HCT116 (cell line): ENCODE measurements around the gene SIX6. TPM values are rescaled to one million over a fixed set of nuclear protein-coding genes. Genes with fewer than 3 reads are reported as not detected.

Experiments
- ATAC-seq: fragments of 200-7000 bp; cut with Tn5 transposase; 2 replicates; pipeline ENCODE4 v1.9.1; 2020; ENCODE audit warnings: mild to moderate bottlenecking, moderate library complexity
- BruUV-seq: library from RNA; stranded (reverse); fragments of 400-500 nt; replicated peaks from 2 replicates; lab custom pipeline; 2021; lab: Mats Ljungman, UMichigan
- CTCF ChIA-PET: fragments of 300-600 bp; sonication (Branson Sonifier 250); formaldehyde crosslinking; loops from one replicate; lab custom pipeline; 2021; ENCODE audit warnings: antibody characterized with exemption; lab: Charles Lee
- POLR2A ChIA-PET: fragments of 300-600, 350-600 bp; sonication (Branson Sonifier 250); formaldehyde crosslinking; loops from one replicate; lab custom pipeline; 2021; ENCODE audit warnings: antibody characterized with exemption; lab: Charles Lee
- RAD21 ChIA-PET, 2 experiments: fragments of 300-600 bp; sonication (Branson Sonifier 250); formaldehyde crosslinking; loops; one replicate each; lab custom pipeline; 2023; ENCODE audit warnings: low total read pairs in 2 of 2; ENCODE audit not compliant: uncharacterized antibody in 2 of 2, unreplicated experiment in 2 of 2, low non-redundant PET in 1 of 2; lab: Charles Lee
- DNase-seq: peaks from one replicate; pipeline ENCODE4 v3.0.0-alpha.2; 2010; ENCODE audit warnings: low read depth, low spot score
- H2AFZ ChIP-seq: fragments of 200-600 bp; shearing (Covaris generic), sonication (generic); 2 replicates; pipeline ENCODE4 v1.6.1; 2017; ENCODE audit warnings: low read depth, mixed run types, mixed read lengths, antibody characterized with exemption, low read length; ENCODE audit not compliant: poor library complexity, severe bottlenecking
- H3K27ac ChIP-seq: 2 replicates; pipeline ENCODE4 v1.5.1; 2012; ENCODE audit warnings: low read depth, low read length
- H3K27me3 ChIP-seq: fragments of 200-600 bp; sonication (generic); 2 replicates; pipeline ENCODE4 v1.6.1; 2016; ENCODE audit warnings: mixed run types, low read length, mixed read lengths; ENCODE audit not compliant: insufficient read depth
- H3K36me3 ChIP-seq, 2 experiments: fragments of 200-500 bp in 1 of 2; fragments of 200-600 bp in 1 of 2; sonication (Bioruptor generic) in 1 of 2; sonication (generic) in 1 of 2; 2 replicates each; pipeline versions ENCODE4 v1.5.1 to v1.6.1; 2014 to 2016; ENCODE audit warnings: low read length in 2 of 2, inconsistent platforms in 1 of 2, mixed read lengths in 1 of 2, mixed run types in 1 of 2; ENCODE audit not compliant: insufficient read depth in 2 of 2, control insufficient read depth in 1 of 2
- H3K4me1 ChIP-seq, 2 experiments: fragments of 200-600 bp in 1 of 2; sonication (generic) in 1 of 2; 2 replicates each; pipeline versions ENCODE4 v1.5.1 to v1.6.1; 2012 to 2017; ENCODE audit warnings: low read length in 2 of 2, inconsistent platforms in 1 of 2, mild to moderate bottlenecking in 1 of 2, mixed read lengths in 1 of 2, mixed run types in 1 of 2, moderate library complexity in 1 of 2; ENCODE audit not compliant: insufficient read depth in 2 of 2, control insufficient read depth in 1 of 2
- H3K4me2 ChIP-seq: fragments of 200-600 bp; sonication (generic); 2 replicates; pipeline ENCODE4 v1.6.1; 2017; ENCODE audit warnings: mixed run types, low read length, mixed read lengths
- H3K4me3 ChIP-seq, 2 experiments: fragments of 200-600 bp in 1 of 2; sonication (generic) in 1 of 2; replicated peaks in 1 of 2; 2 replicates each; pipeline ENCODE4 v1.5.1; 2011 to 2016; ENCODE audit warnings: low read length in 2 of 2, control low read depth in 1 of 2, low read depth in 1 of 2, mild to moderate bottlenecking in 1 of 2, mixed read lengths in 1 of 2, mixed run types in 1 of 2
- H3K79me2 ChIP-seq: fragments of 200-600 bp; sonication (generic); 2 replicates; pipeline ENCODE4 v1.6.1; 2017; ENCODE audit warnings: mild to moderate bottlenecking, mixed run types, low read length, moderate library complexity, mixed read lengths; ENCODE audit not compliant: insufficient read depth
- H3K9ac ChIP-seq: fragments of 200-600 bp; sonication (generic); 2 replicates; pipeline ENCODE4 v1.6.1; 2016; ENCODE audit warnings: low read length, mixed read lengths
- H3K9me2 ChIP-seq: fragments of 200-600 bp; sonication (generic), shearing (Covaris generic); 2 replicates; pipeline ENCODE4 v1.6.1; 2017; ENCODE audit warnings: mixed run types, mild to moderate bottlenecking, moderate library complexity; ENCODE audit not compliant: insufficient read depth
- H3K9me3 ChIP-seq, 2 experiments: fragments of 200-500 bp in 1 of 2; fragments of 200-600 bp in 1 of 2; sonication (Bioruptor generic) in 1 of 2; sonication (generic) in 1 of 2; 2 replicates each; pipeline ENCODE4 v1.6.1; 2014 to 2017; ENCODE audit warnings: low read length in 2 of 2, mixed read lengths in 2 of 2, inconsistent platforms in 1 of 2, low read depth in 1 of 2, mild to moderate bottlenecking in 1 of 2, mixed run types in 1 of 2, moderate library complexity in 1 of 2; ENCODE audit not compliant: control insufficient read depth in 1 of 2, insufficient read depth in 1 of 2
- H4K20me1 ChIP-seq: fragments of 200-600 bp; sonication (generic), shearing (Covaris generic); 2 replicates; pipeline ENCODE4 v1.6.1; 2017; ENCODE audit warnings: mixed run types, mild to moderate bottlenecking, moderate library complexity; ENCODE audit not compliant: insufficient read depth
- CBX3 ChIP-seq: IDR thresholded peaks from 2 replicates; pipeline ENCODE4 v1.6.1; 2012; ENCODE audit warnings: low read depth
- ELF1 ChIP-seq: IDR thresholded peaks from 2 replicates; pipeline ENCODE4 v1.6.1; 2012; ENCODE audit warnings: low read depth, borderline replicate concordance
- EZH2phosphoT487 ChIP-seq: fragments of 200-600 bp; IDR thresholded peaks from 2 replicates; pipeline ENCODE4 v1.6.1; 2018; ENCODE audit warnings: antibody characterized with exemption, borderline replicate concordance
- FOSL1 ChIP-seq: IDR thresholded peaks from 2 replicates; pipeline ENCODE4 v1.6.1; 2012; ENCODE audit warnings: low read depth
- JUND ChIP-seq: IDR thresholded peaks from 2 replicates; pipeline ENCODE4 v1.6.1; 2012
- MAX ChIP-seq: IDR thresholded peaks from 2 replicates; pipeline ENCODE4 v1.6.1; 2012
- RAD21 ChIP-seq: IDR thresholded peaks from 2 replicates; pipeline ENCODE4 v1.6.1; 2012; ENCODE audit warnings: low read depth, mild to moderate bottlenecking
- SP1 ChIP-seq: IDR thresholded peaks from 2 replicates; pipeline ENCODE4 v1.6.1; 2012; ENCODE audit warnings: low read depth
- TCF7L2 ChIP-seq: IDR thresholded peaks from 2 replicates; pipeline ENCODE4 v1.7.0; 2011; ENCODE audit warnings: borderline replicate concordance, inconsistent platforms; ENCODE audit not compliant: insufficient read depth, insufficient read length; ENCODE audit errors: extremely low read depth
- YY1 ChIP-seq: IDR thresholded peaks from 2 replicates; pipeline ENCODE4 v1.6.1; 2011; ENCODE audit warnings: low read length, low read depth, moderate library complexity, mild to moderate bottlenecking; ENCODE audit not compliant: insufficient replicate concordance; ENCODE audit errors: extremely low read depth
- ZBTB33 ChIP-seq: IDR thresholded peaks from 2 replicates; pipeline ENCODE4 v1.6.1; 2011; ENCODE audit warnings: mild to moderate bottlenecking, low read length, moderate library complexity; ENCODE audit not compliant: insufficient replicate concordance; ENCODE audit errors: extremely low read depth
- intact Hi-C: fragments of 100-400 bp; cut with micrococcal nuclease; formaldehyde crosslinking; loops from 2 replicates; pipeline ENCODE4 v1.10.0; 2022
- total RNA-seq: library from RNA; stranded (reverse); gene quantifications from one replicate; pipeline ENCODE4 v1.2.1, GENCODE V29; 2021; ENCODE audit not compliant: unreplicated experiment

Gene SIX6
- total RNA-seq, 1 experiment from 2014 or later: not detected

GRCh38 chr14:60506985-60507829 lies 1.7 kb upstream of the SIX6 start:
- Histone ChIP-seq H3K27me3 (no peaks in the 10 kb centered on the region), H3K9ac (no peak overlapping the region), H3K9me3 (no peaks in the 10 kb centered on the region), H3K27ac (no peak overlapping the region), H3K4me3 (no peak overlapping the region), H3K36me3 (no peaks in the 10 kb centered on the region), H3K79me2 (no peaks in the 10 kb centered on the region), H3K9me2 (no peaks in the 10 kb centered on the region), H3K4me1 (no peaks in the 10 kb centered on the region), H3K4me2 (no peak overlapping the region), H2AFZ (no peak overlapping the region), H4K20me1 (no peaks in the 10 kb centered on the region)
- TF ChIP-seq RAD21: no peak
- TF ChIP-seq ZBTB33: no peak
- no peak for TF ChIP-seq CBX3
- TF ChIP-seq FOSL1: no peak
- no peak for TF ChIP-seq JUND
- TF ChIP-seq YY1: no peak
- no peak for TF ChIP-seq EZH2phosphoT487
- TF ChIP-seq ELF1: no peak
- no peak for TF ChIP-seq SP1
- TF ChIP-seq MAX: no peak
- no peak for TF ChIP-seq TCF7L2
- BruUV-seq: no TSS peak
- ChIA-PET POLR2A (no interaction called here), CTCF (interaction anchor here (0.9 kb wide), 1 partner anchor 176 kb away, joined by 3 read pairs; no protein-coding TSS in a partner anchor), RAD21 (no interaction called here)
- no peak for ATAC-seq
- intact Hi-C loops: no loop called here
- DNase-seq: no peak
